ENCODE measurements around the gene TTC39C. TPM values are rescaled to one million over a fixed set of nuclear protein-coding genes. Genes with fewer than 3 reads are reported as not detected.

TTC39C gene
- total and polyA plus RNA-seq, 2 experiments from 2014 or later, result 69.4 to 136 TPM

GRCh38 chr18:24003903-24004640, 10.5 kb upstream of the TTC39C start:
- Histone ChIP-seq H3K27ac (ENCODE audit: low read depth) (no peak overlapping the region), H3K27me3 (ENCODE audit: insufficient read depth) (no peaks in the 10 kb centered on the region), H3K79me2 (replicated peaks; ENCODE audit: insufficient read depth) (no peaks in the 10 kb centered on the region), H2AFZ (no peak overlapping the region), H3K4me3 (no peak overlapping the region), H3K4me1 (ENCODE audit: insufficient read depth) (no peaks in the 10 kb centered on the region), H3K9me2 (ENCODE audit: insufficient read depth) (peaks cover 10% of the 10 kb centered on the region), H3K4me2 (no peak overlapping the region), H3K36me3 (ENCODE audit: insufficient read depth) (no peaks in the 10 kb centered on the region), H4K20me1 (replicated peaks; ENCODE audit: insufficient read depth) (no peaks in the 10 kb centered on the region), H3F3A (replicated peaks; ENCODE audit: low read depth) (no peaks in the 10 kb centered on the region)
- DNase-seq (ENCODE audit: low spot score), result no peak
- Mint-ChIP-seq H3K36me3 (ENCODE audit: low read depth) (no peaks in the 10 kb centered on the region), H3K27ac (no peak overlapping the region), H3K9me3 (no peaks in the 10 kb centered on the region), H3K27me3 (ENCODE audit: insufficient read depth, low read depth, poor library complexity) (peaks cover 2% of the 10 kb centered on the region), H3K4me3 (no peak overlapping the region), H3K4me1 (no peaks in the 10 kb centered on the region; the same call in 2 of the 3 replicates)
- TF ChIP-seq POLR2AphosphoS5 (IDR thresholded peaks at IDR 0.05; ENCODE audit: low read depth), result no peak
- no peak for TF ChIP-seq EZH2 (IDR thresholded peaks at IDR 0.05; ENCODE audit: low read depth, unreplicated experiment)
- no peak for TF ChIP-seq EZH2phosphoT487 (IDR thresholded peaks at IDR 0.05; ENCODE audit: unreplicated experiment)
- no peak for TF ChIP-seq ZNF114 (CRISPR knock-in tag; IDR thresholded peaks at IDR 0.05)
- no peak for TF ChIP-seq JUNB (IDR thresholded peaks at IDR 0.05; ENCODE audit: unreplicated experiment)
- no peak for TF ChIP-seq STAT1 (IDR thresholded peaks at IDR 0.05; ENCODE audit: unreplicated experiment)
- no peak for ATAC-seq

GRCh38 chr18:24006712-24007313, 7.7 kb upstream of the TTC39C start:
- no peaks in the 10 kb centered on the region for H4K20me1 ChIP-seq (replicated peaks; ENCODE audit: insufficient read depth)
- Mint-ChIP-seq H3K4me3 (no peak overlapping the region), H3K36me3 (ENCODE audit: low read depth) (no peaks in the 10 kb centered on the region), H3K27ac (no peak overlapping the region), H3K4me1 (no peaks in the 10 kb centered on the region), H3K27me3 (ENCODE audit: insufficient read depth, low read depth, poor library complexity) (peaks cover 3% of the 10 kb centered on the region), H3K9me3 (no peaks in the 10 kb centered on the region)
- peaks cover 8% of the 10 kb centered on the region; the same call in 1 of the 2 replicates for H3K4me1 ChIP-seq (ENCODE audit: insufficient read depth)
- H3K4me2 ChIP-seq, result no peak overlapping the region
- DNase-seq (ENCODE audit: low spot score), result no peak
- no peak for ATAC-seq
- H3K36me3 ChIP-seq (ENCODE audit: insufficient read depth), result no peaks in the 10 kb centered on the region
- peaks cover 3% of the 10 kb centered on the region; the same call in 1 of the 2 replicates for H3F3A ChIP-seq (replicated peaks; ENCODE audit: low read depth)
- H3K27ac ChIP-seq (ENCODE audit: low read depth), result no peak overlapping the region
- H2AFZ ChIP-seq, result no peak overlapping the region
- no peaks in the 10 kb centered on the region for H3K27me3 ChIP-seq (ENCODE audit: insufficient read depth)
- H3K9me2 ChIP-seq (ENCODE audit: insufficient read depth), result peaks cover 4% of the 10 kb centered on the region
- H3K79me2 ChIP-seq (replicated peaks; ENCODE audit: insufficient read depth), result no peaks in the 10 kb centered on the region
- no peak overlapping the region for H3K4me3 ChIP-seq
- no peak for TF ChIP-seq CREB1 (CRISPR knock-in tag; IDR thresholded peaks at IDR 0.05; ENCODE audit: low read depth)
- no peak for TF ChIP-seq CTCF (conservative IDR thresholded peaks at IDR 0.05; ENCODE audit: low read depth in 2 of 2)
- no peak for TF ChIP-seq ZNF114 (CRISPR knock-in tag; IDR thresholded peaks at IDR 0.05)
- no peak for TF ChIP-seq STAT1 (IDR thresholded peaks at IDR 0.05; ENCODE audit: unreplicated experiment)
- TF ChIP-seq ZNF331 (CRISPR knock-in tag; IDR thresholded peaks at IDR 0.05; ENCODE audit: low read depth), result no peak
- no peak for TF ChIP-seq ETS1 (IDR thresholded peaks at IDR 0.05)
- no peak for TF ChIP-seq POLR2AphosphoS5 (IDR thresholded peaks at IDR 0.05; ENCODE audit: low read depth)
- no peak for TF ChIP-seq ZNF462 (CRISPR knock-in tag; IDR thresholded peaks at IDR 0.05)
- TF ChIP-seq JUNB (IDR thresholded peaks at IDR 0.05; ENCODE audit: unreplicated experiment), result no peak
- no peak for TF ChIP-seq EZH2 (IDR thresholded peaks at IDR 0.05; ENCODE audit: low read depth, unreplicated experiment)

Data from GM23338 (cell line).